RWPE1 (cell line): ENCODE measurements around the gene TIMP2.
"Not testable (repeated sequence)": the region's sequence is repeated elsewhere in the genome, so short reads cannot be mapped to it uniquely, and the experiment has no call there.

Experiments used
- CTCF ChIA-PET: fragments of 350-600 bp; sonication (Branson Sonifier 250); formaldehyde crosslinking; extraction: SDS; loops from one replicate; lab custom pipeline; 2021; lab: Yijun Ruan, JAX
- POLR2A ChIA-PET: fragments of 400-600 bp; formaldehyde crosslinking; extraction: SDS; loops from one replicate; lab custom pipeline; 2020; ENCODE audit warnings: antibody characterized with exemption; ENCODE audit not compliant: low non-redundant PET; lab: Yijun Ruan, JAX
- DNase-seq: peaks from one replicate; pipeline ENCODE4 v3.0.0; 2012; ENCODE audit warnings: low spot score
- H3K27ac ChIP-seq: fragments of 450-650 bp; 2 replicates; pipeline ENCODE4 v1.5.1; 2017
- TF ChIP-seq, protein P1 (sequence below): fragments of 450-650 bp; conservative IDR thresholded peaks from 2 replicates; pipeline ENCODE4 v1.5.1; 2017; ENCODE audit warnings: low read depth, mild to moderate bottlenecking

Gene TIMP2

DNA sequence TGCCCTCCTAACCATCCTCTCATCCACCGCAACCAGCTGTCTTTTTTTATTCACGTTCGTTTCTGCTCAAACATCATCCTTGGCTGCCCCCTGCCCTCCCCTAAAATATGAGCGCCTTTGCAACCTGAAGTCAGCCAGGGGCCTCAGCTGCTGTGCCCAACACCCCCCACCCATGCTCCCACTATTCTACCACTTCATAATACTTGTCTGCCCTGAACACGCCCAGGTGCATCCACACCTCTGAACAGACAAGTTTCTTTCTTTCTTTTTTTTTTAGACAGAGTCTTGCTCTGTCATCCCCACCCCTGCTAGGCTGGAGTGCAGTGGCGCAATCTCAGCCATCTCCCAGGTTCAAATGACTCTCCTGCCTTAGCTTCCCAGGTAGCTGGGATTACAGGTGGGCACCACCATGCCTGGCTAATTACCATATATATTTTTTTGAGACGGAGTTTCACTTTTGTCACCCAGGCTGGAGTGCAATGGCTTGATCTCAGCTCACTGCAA lies 49.0 kb downstream of the TIMP2 start:
- H3K27ac ChIP-seq, result peak overlapping the region; percentile 80
- POLR2A ChIA-PET, result no interaction called here
- TF ChIP-seq, protein P1, sequence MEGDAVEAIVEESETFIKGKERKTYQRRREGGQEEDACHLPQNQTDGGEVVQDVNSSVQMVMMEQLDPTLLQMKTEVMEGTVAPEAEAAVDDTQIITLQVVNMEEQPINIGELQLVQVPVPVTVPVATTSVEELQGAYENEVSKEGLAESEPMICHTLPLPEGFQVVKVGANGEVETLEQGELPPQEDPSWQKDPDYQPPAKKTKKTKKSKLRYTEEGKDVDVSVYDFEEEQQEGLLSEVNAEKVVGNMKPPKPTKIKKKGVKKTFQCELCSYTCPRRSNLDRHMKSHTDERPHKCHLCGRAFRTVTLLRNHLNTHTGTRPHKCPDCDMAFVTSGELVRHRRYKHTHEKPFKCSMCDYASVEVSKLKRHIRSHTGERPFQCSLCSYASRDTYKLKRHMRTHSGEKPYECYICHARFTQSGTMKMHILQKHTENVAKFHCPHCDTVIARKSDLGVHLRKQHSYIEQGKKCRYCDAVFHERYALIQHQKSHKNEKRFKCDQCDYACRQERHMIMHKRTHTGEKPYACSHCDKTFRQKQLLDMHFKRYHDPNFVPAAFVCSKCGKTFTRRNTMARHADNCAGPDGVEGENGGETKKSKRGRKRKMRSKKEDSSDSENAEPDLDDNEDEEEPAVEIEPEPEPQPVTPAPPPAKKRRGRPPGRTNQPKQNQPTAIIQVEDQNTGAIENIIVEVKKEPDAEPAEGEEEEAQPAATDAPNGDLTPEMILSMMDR, result no peak
- DNase-seq, result no peak
- CTCF ChIA-PET, result interaction anchor here (0.7 to 1.5 kb wide), 4 partner anchors 11 to 118 kb away, joined by 4 to 7 read pairs (median 4); no protein-coding TSS in a partner anchor

GRCh38 chr17:78875363-78876093 lies 49.7 kb downstream of the TIMP2 start:
- no peak for DNase-seq
- POLR2A ChIA-PET, result no interaction called here
- peak overlapping the region; percentile 80 for H3K27ac ChIP-seq
- TF ChIP-seq, protein P1, result no peak
- CTCF ChIA-PET, result interaction anchor here (0.7 to 1.5 kb wide), 3 partner anchors 10 to 118 kb away, joined by 4 read pairs; no protein-coding TSS in a partner anchor

DNA sequence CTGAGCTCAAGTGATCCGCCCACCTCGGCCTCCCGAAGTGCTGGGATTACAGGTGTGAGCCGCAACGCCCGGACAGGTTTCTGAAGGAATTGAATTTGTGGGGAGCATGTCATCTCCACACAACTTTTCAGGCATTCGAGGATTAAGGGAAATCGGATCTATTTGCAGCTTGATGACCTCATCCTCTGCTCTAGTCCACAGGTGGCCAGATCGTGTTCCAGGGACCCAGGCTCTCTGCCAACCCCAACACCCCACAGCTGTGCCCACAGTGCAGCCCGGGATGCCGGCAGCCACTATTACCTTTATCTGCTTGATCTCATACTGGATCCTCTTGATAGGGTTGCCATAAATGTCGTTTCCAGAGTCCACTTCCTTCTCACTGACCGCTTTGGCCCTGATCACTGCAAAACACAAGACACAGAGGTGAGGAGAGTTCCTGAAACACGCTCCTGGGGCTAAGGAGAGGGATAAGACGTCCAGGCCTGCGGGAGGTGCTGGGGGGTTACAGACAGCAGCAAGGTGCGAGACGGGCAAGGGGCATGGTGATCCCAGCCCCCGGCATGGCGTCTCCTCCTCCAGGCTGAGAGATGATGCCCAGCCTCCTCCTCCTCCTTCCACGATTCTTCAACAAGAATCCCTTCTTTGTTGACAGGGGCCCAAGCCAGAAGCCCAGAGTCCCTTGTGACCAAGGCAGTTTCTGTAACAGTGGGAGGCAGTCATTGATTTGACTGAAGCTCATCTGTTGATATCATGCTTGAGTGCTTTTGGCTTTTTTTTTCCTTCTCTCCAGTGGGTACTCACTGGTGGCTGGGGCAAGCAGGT lies 51.5 kb downstream of the TIMP2 start:
- ChIA-PET POLR2A (no interaction called here), CTCF (interaction anchor here (0.6 to 0.7 kb wide), 2 partner anchors 58 to 85 kb away, joined by 4 read pairs; no protein-coding TSS in a partner anchor)
- TF ChIP-seq, protein P1, result no peak
- H3K27ac ChIP-seq, result peak overlapping the region; percentile 80
- no peak for DNase-seq

- TF ChIP-seq, protein P1, result no peak
- no peak for DNase-seq
- ChIA-PET CTCF (interaction anchor here (0.9 kb wide), 1 partner anchor 99 kb away, joined by 3 read pairs; no protein-coding TSS in a partner anchor), POLR2A (no interaction called here)
- H3K27ac ChIP-seq, result peak overlapping the region; percentile 80
Measured at GRCh38 chr17:78872486-78872885, 52.7 kb downstream of the TIMP2 start.

- no peak for DNase-seq
- peak overlapping the region; percentile 10 for H3K27ac ChIP-seq
- TF ChIP-seq, protein P1, result no peak
- POLR2A ChIA-PET, result no interaction called here
- CTCF ChIA-PET, result interaction anchor here (0.6 kb wide), 1 partner anchor 92 kb away, joined by 4 read pairs; no protein-coding TSS in a partner anchor
Measured at GRCh38 chr17:78870621-78871020, 54.6 kb downstream of the TIMP2 start.

DNA sequence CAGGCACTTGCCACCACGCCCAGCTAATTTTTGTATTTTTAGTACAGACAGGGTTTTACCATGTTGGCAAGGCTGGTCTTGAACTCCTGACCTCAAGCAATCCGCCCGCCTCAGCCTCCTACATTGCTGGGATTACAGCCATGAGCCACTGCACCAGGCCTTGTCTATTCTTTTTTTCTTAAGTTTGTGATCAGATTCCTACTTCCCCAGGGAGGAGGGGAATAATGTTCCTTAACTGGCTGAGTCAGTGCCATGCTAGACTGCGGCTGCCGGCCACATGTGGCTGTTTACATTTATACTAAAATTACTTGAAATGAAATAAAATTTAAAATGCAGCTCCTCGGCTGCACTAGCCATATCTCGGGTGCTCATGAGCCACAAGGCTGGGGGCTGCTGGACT lies 56.8 kb downstream of the TIMP2 start:
- peak overlapping the region; percentile 19 for H3K27ac ChIP-seq
- CTCF ChIA-PET, result interaction anchor here (0.6 kb wide), 1 partner anchor 128 kb away, joined by 4 read pairs; no protein-coding TSS in a partner anchor
- POLR2A ChIA-PET, result no interaction called here
- TF ChIP-seq, protein P1, result no peak
- DNase-seq, result no peak

DNA sequence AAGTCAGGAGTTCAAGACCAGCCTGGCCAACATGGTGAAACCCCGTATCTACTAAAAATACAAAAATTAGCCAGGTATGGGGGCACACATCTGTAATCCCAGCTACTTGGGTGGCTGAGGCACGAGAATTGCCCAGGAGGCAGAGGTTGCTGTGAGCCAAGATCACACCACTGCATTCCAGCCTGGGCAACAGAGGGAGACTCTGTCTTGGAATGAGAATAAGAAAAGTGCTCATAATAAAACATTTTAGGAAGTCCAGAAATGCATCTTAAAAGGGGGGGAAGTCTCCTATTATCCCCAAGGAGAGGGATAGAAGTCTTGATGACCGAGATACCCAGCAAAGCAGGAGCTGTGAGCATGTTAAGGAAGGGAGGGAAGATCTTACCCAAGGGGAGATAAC lies 58.1 kb downstream of the TIMP2 start:
- CTCF ChIA-PET, result interaction anchor here (0.6 to 2.4 kb wide), 2 partner anchors 105 to 321 kb away, joined by 3 to 44 read pairs; no protein-coding TSS in a partner anchor
- DNase-seq, POLR2A ChIA-PET: not testable (repeated sequence)
- peak overlapping the region; percentile 64 for H3K27ac ChIP-seq
